Progenitor cell of endocrine pancreas (in vitro differentiated cells): ENCODE data around the gene CEP112. TPM values are rescaled to one million over a fixed set of nuclear protein-coding genes. Genes with fewer than 3 reads are reported as not detected.

Experiments
- DNase-seq: peaks from one replicate; pipeline ENCODE4 v3.0.0; 2021; ENCODE audit warnings: low spot score; ENCODE audit not compliant: unreplicated experiment
- H3K27ac Mint-ChIP-seq: 2 replicates; pipeline ENCODE4 v1.8.0; 2021; ENCODE audit warnings: mild to moderate bottlenecking, moderate library complexity, mixed read lengths
- H3K27me3 Mint-ChIP-seq: 2 replicates; pipeline ENCODE4 v1.8.0; 2021; ENCODE audit warnings: mixed read lengths
- H3K36me3 Mint-ChIP-seq: 2 replicates; pipeline ENCODE4 v1.8.0; 2022; ENCODE audit warnings: mixed read lengths; ENCODE audit not compliant: insufficient read depth
- H3K4me1 Mint-ChIP-seq: 2 replicates; pipeline ENCODE4 v1.8.0; 2021; ENCODE audit warnings: low read depth, mixed read lengths
- H3K4me3 Mint-ChIP-seq: 2 replicates; pipeline ENCODE4 v1.8.0; 2021; ENCODE audit warnings: low read depth, mild to moderate bottlenecking, moderate library complexity, mixed read lengths
- H3K9me3 Mint-ChIP-seq: 2 replicates; pipeline ENCODE4 v1.8.0; 2021; ENCODE audit warnings: low read depth, mixed read lengths
- total RNA-seq: library from RNA; stranded (reverse); gene quantifications from 2 replicates; pipeline ENCODE4 v1.2.1, GENCODE V29; 2021
- TF ChIP-seq, protein P1 (sequence below): fragments of 200-600 bp; sonication (generic); IDR thresholded peaks from one replicate; pipeline ENCODE4 v1.5.0; 2021; ENCODE audit warnings: antibody characterized with exemption, mild to moderate bottlenecking; ENCODE audit not compliant: unreplicated experiment

Gene CEP112
- total RNA-seq, 1 donor from 2014 or later, result 24.3 TPM

GRCh38 chr17:65628644-65629036 lies 563.3 kb downstream of the CEP112 start:
- Mint-ChIP-seq H3K4me3 (no peak overlapping the region), H3K9me3 (no peaks in the 10 kb centered on the region), H3K36me3 (peaks cover 5% of the 10 kb centered on the region), H3K4me1 (peaks cover 18% of the 10 kb centered on the region), H3K27ac (no peak overlapping the region), H3K27me3 (peaks cover 16% of the 10 kb centered on the region)
- DNase-seq, result no peak
- TF ChIP-seq, protein P1, sequence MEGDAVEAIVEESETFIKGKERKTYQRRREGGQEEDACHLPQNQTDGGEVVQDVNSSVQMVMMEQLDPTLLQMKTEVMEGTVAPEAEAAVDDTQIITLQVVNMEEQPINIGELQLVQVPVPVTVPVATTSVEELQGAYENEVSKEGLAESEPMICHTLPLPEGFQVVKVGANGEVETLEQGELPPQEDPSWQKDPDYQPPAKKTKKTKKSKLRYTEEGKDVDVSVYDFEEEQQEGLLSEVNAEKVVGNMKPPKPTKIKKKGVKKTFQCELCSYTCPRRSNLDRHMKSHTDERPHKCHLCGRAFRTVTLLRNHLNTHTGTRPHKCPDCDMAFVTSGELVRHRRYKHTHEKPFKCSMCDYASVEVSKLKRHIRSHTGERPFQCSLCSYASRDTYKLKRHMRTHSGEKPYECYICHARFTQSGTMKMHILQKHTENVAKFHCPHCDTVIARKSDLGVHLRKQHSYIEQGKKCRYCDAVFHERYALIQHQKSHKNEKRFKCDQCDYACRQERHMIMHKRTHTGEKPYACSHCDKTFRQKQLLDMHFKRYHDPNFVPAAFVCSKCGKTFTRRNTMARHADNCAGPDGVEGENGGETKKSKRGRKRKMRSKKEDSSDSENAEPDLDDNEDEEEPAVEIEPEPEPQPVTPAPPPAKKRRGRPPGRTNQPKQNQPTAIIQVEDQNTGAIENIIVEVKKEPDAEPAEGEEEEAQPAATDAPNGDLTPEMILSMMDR, result no peak

- DNase-seq, result no peak
- no peak overlapping the region for H3K4me3 Mint-ChIP-seq
- peaks cover 16% of the 10 kb centered on the region for H3K27me3 Mint-ChIP-seq
- TF ChIP-seq, protein P1, result no peak
- H3K4me1 Mint-ChIP-seq, result peaks cover 18% of the 10 kb centered on the region
- H3K9me3 Mint-ChIP-seq, result no peaks in the 10 kb centered on the region
- H3K27ac Mint-ChIP-seq, result peak overlapping the region; percentile 63
- H3K36me3 Mint-ChIP-seq, result peaks cover 5% of the 10 kb centered on the region
These were observed 563.9 kb downstream of the CEP112 start for GRCh38 chr17:65627891-65628643.

- H3K36me3 Mint-ChIP-seq, result peaks cover 5% of the 10 kb centered on the region
- TF ChIP-seq, protein P1, result no peak
- peak overlapping the region; percentile 56 for H3K27ac Mint-ChIP-seq
- no peak for DNase-seq
- H3K9me3 Mint-ChIP-seq, result no peaks in the 10 kb centered on the region
- H3K4me3 Mint-ChIP-seq, result no peak overlapping the region
- H3K4me1 Mint-ChIP-seq, result peaks cover 18% of the 10 kb centered on the region
- peaks cover 16% of the 10 kb centered on the region for H3K27me3 Mint-ChIP-seq
These were observed 564.8 kb downstream of the CEP112 start for GRCh38 chr17:65627108-65627507.

GRCh38 chr17:65626451-65626850 lies 565.5 kb downstream of the CEP112 start:
- H3K9me3 Mint-ChIP-seq, result no peaks in the 10 kb centered on the region
- no peak overlapping the region for H3K27ac Mint-ChIP-seq
- peaks cover 18% of the 10 kb centered on the region for H3K4me1 Mint-ChIP-seq
- H3K27me3 Mint-ChIP-seq, result peaks cover 16% of the 10 kb centered on the region
- H3K4me3 Mint-ChIP-seq, result no peak overlapping the region
- DNase-seq, result no peak
- peaks cover 5% of the 10 kb centered on the region for H3K36me3 Mint-ChIP-seq
- TF ChIP-seq, protein P1, result no peak

GRCh38 chr17:65618516-65618915 lies 573.4 kb downstream of the CEP112 start:
- no peaks in the 10 kb centered on the region for H3K9me3 Mint-ChIP-seq
- TF ChIP-seq, protein P1, result no peak
- no peaks in the 10 kb centered on the region for H3K4me1 Mint-ChIP-seq
- no peaks in the 10 kb centered on the region for H3K27me3 Mint-ChIP-seq
- no peak for DNase-seq
- H3K36me3 Mint-ChIP-seq, result no peaks in the 10 kb centered on the region
- no peak overlapping the region for H3K4me3 Mint-ChIP-seq
- no peak overlapping the region for H3K27ac Mint-ChIP-seq
